SK-N-SH treated with all-trans-retinoic acid at 6 μM for 48 hours (cell line): ENCODE data around the gene CDC14A.

Source experiments
- ATAC-seq: fragments of 200-7000 bp; cut with Tn5 transposase; 3 replicates; pipeline ENCODE4 v1.9.1; 2020; ENCODE audit warnings: mild to moderate bottlenecking, moderate library complexity
- ARNTL ChIP-seq: fragments of 450-650 bp; formaldehyde crosslinking; IDR thresholded peaks from 2 replicates; pipeline ENCODE4 v1.5.0; 2020; ENCODE audit warnings: low read depth, mild to moderate bottlenecking, moderate library complexity, borderline replicate concordance
- BACH2 ChIP-seq: fragments of 250-450 bp; sonication (Bioruptor Pico); IDR thresholded peaks from 2 replicates; pipeline ENCODE4 v1.9.0; 2021; ENCODE audit warnings: mild to moderate bottlenecking, borderline replicate concordance
- CREB5 ChIP-seq: fragments of 250-450 bp; sonication (Bioruptor Pico); IDR thresholded peaks from 2 replicates; pipeline ENCODE4 v1.5.1; 2020; ENCODE audit warnings: low read depth, mild to moderate bottlenecking, moderate library complexity
- CSDC2 ChIP-seq: fragments of 250-450 bp; sonication (Bioruptor Pico); IDR thresholded peaks from 2 replicates; pipeline ENCODE4 v1.5.0; 2020; ENCODE audit warnings: mild to moderate bottlenecking, moderate library complexity
- CSRNP3 ChIP-seq: fragments of 250-450 bp; sonication (Bioruptor Pico); IDR thresholded peaks from 2 replicates; pipeline ENCODE4 v1.5.1; 2021; ENCODE audit warnings: mild to moderate bottlenecking, moderate library complexity
- ESRRG ChIP-seq: fragments of 250-450 bp; sonication (Bioruptor Pico); IDR thresholded peaks from 2 replicates; pipeline ENCODE4 v1.6.1; 2021; ENCODE audit warnings: mild to moderate bottlenecking
- GLIS3 ChIP-seq: fragments of 250-450 bp; sonication (Bioruptor Pico); IDR thresholded peaks from 2 replicates; pipeline ENCODE4 v1.5.0; 2020; ENCODE audit warnings: mild to moderate bottlenecking, moderate library complexity
- ISL1 ChIP-seq: fragments of 250-450 bp; sonication (Bioruptor Pico); IDR thresholded peaks from 2 replicates; pipeline ENCODE4 v2.1.2; 2022; ENCODE audit warnings: mild to moderate bottlenecking, moderate library complexity
- OSR1 ChIP-seq: fragments of 250-450 bp; sonication (Bioruptor Pico); IDR thresholded peaks from 2 replicates; pipeline ENCODE4 v1.8.0; 2022; ENCODE audit warnings: moderate library complexity, mild to moderate bottlenecking, inconsistent platforms
- PATZ1 ChIP-seq: fragments of 250-450 bp; sonication (Bioruptor Pico); IDR thresholded peaks from 2 replicates; pipeline ENCODE4 v1.8.0; 2020; ENCODE audit warnings: mild to moderate bottlenecking, moderate library complexity, borderline replicate concordance
- POU6F1 ChIP-seq: fragments of 250-450 bp; sonication (Bioruptor Pico); IDR thresholded peaks from 2 replicates; pipeline ENCODE4 v1.8.0; 2021; ENCODE audit warnings: low read depth, mild to moderate bottlenecking, moderate library complexity, borderline replicate concordance
- PPARA ChIP-seq: fragments of 250-450 bp; sonication (Bioruptor Pico); IDR thresholded peaks from 2 replicates; pipeline ENCODE4 v1.5.0; 2020; ENCODE audit warnings: mild to moderate bottlenecking, borderline replicate concordance
- SNAI2 ChIP-seq: fragments of 250-450 bp; sonication (Bioruptor Pico); IDR thresholded peaks from 2 replicates; pipeline ENCODE4 v1.5.0; 2020; ENCODE audit warnings: mild to moderate bottlenecking, moderate library complexity
- TOX ChIP-seq: fragments of 250-450 bp; sonication (Bioruptor Pico); IDR thresholded peaks from 2 replicates; pipeline ENCODE4 v1.8.0; 2021; ENCODE audit warnings: mild to moderate bottlenecking, moderate library complexity, borderline replicate concordance
- ZFP3 ChIP-seq: fragments of 250-450 bp; sonication (Bioruptor Pico); IDR thresholded peaks from 2 replicates; pipeline ENCODE4 v1.5.0; 2020; ENCODE audit warnings: mild to moderate bottlenecking, moderate library complexity
- ZFP30 ChIP-seq: fragments of 450-650 bp; formaldehyde crosslinking; IDR thresholded peaks from 2 replicates; pipeline ENCODE4 v1.5.0; 2022; ENCODE audit warnings: mild to moderate bottlenecking, moderate library complexity
- ZNF565 ChIP-seq: fragments of 450-650 bp; formaldehyde crosslinking; conservative IDR thresholded peaks from 2 replicates; pipeline ENCODE4 v1.5.0; 2020; ENCODE audit warnings: low read depth, mild to moderate bottlenecking, moderate library complexity
- ZNF70 ChIP-seq: fragments of 450-650 bp; formaldehyde crosslinking; IDR thresholded peaks from 2 replicates; pipeline ENCODE4 v1.5.0; 2020; ENCODE audit warnings: mild to moderate bottlenecking, moderate library complexity
- ZNF8 ChIP-seq: fragments of 450-650 bp; formaldehyde crosslinking; IDR thresholded peaks from 2 replicates; pipeline ENCODE4 v1.5.0; 2020; ENCODE audit warnings: mild to moderate bottlenecking, moderate library complexity

CDC14A gene

GRCh38 chr1:100496896-100497295, 144.6 kb downstream of the CDC14A start (continued):
- no peak for TF ChIP-seq CSDC2
- TF ChIP-seq, all 23 proteins: peak for 0

GRCh38 chr1:100497796-100498195, 145.5 kb downstream of the CDC14A start:
- ATAC-seq = no peak
- TF ChIP-seq ZFP30 (no peak), OSR1 (CRISPR knock-in tag) (no peak), CSDC2 (no peak), SNAI2 (CRISPR knock-in tag) (no peak), GLIS3 (CRISPR knock-in tag) (no peak), PPARA (CRISPR knock-in tag) (no peak), ISL1 (CRISPR knock-in tag) (no peak), ARNTL (CRISPR knock-in tag) (no peak), CSRNP3 (CRISPR knock-in tag) (no peak), CREB5 (CRISPR knock-in tag) (no peak), ZNF8 (no peak), ZNF565 (CRISPR knock-in tag) (no peak), ZNF70 (CRISPR knock-in tag) (no peak), PATZ1 (CRISPR knock-in tag) (no peak), ZFP3 (CRISPR knock-in tag) (no peak)

- no peak for TF ChIP-seq ZFP3 (CRISPR knock-in tag)
- TF ChIP-seq ISL1 (CRISPR knock-in tag) = no peak
- ATAC-seq = peak; percentile 88
Measured at GRCh38 chr1:100499194-100499811, 147.0 kb downstream of the CDC14A start.

- no peak for TF ChIP-seq OSR1 (CRISPR knock-in tag)
- TF ChIP-seq, all 23 proteins: peak for 0
- ATAC-seq = no peak
Measured at GRCh38 chr1:100502052-100502792, 149.9 kb downstream of the CDC14A start.

GRCh38 chr1:100506217-100506616, 153.9 kb downstream of the CDC14A start:
- no peak for TF ChIP-seq CSDC2
- TF ChIP-seq CSRNP3 (CRISPR knock-in tag) = no peak
- no peak for TF ChIP-seq ISL1 (CRISPR knock-in tag)
- no peak for TF ChIP-seq TOX (CRISPR knock-in tag)
- no peak for TF ChIP-seq ZNF565 (CRISPR knock-in tag)
- no peak for TF ChIP-seq OSR1 (CRISPR knock-in tag)
- no peak for TF ChIP-seq ZNF70 (CRISPR knock-in tag)
- TF ChIP-seq ESRRG = no peak
- no peak for TF ChIP-seq PPARA (CRISPR knock-in tag)
- no peak for TF ChIP-seq POU6F1 (CRISPR knock-in tag)
- TF ChIP-seq BACH2 (CRISPR knock-in tag) = no peak
- no peak for TF ChIP-seq ZFP3 (CRISPR knock-in tag)
- TF ChIP-seq SNAI2 (CRISPR knock-in tag) = no peak
- no peak for TF ChIP-seq PATZ1 (CRISPR knock-in tag)
- ATAC-seq = no peak
